Renal pelvis (tissue), 4 donors: ENCODE measurements around the gene PER1. TPM values are rescaled to one million over a fixed set of nuclear protein-coding genes. Genes with fewer than 3 reads are reported as not detected.

Source experiments
- DNase-seq: peaks from one replicate; pipeline ENCODE4 v3.0.0-alpha.2; 2013
- polyA plus RNA-seq, 3 donors: library from polyadenylated mRNA; unstranded; fragments of 120-200 nt; gene quantifications; one replicate each; pipeline ENCODE4 v1.2.1, GENCODE V29; 2013; ENCODE audit not compliant: insufficient read length in 3 of 3

Gene PER1
- polyA plus RNA-seq, 3 donors = 26.4 to 34.5 (median 33.3) TPM

DNA sequence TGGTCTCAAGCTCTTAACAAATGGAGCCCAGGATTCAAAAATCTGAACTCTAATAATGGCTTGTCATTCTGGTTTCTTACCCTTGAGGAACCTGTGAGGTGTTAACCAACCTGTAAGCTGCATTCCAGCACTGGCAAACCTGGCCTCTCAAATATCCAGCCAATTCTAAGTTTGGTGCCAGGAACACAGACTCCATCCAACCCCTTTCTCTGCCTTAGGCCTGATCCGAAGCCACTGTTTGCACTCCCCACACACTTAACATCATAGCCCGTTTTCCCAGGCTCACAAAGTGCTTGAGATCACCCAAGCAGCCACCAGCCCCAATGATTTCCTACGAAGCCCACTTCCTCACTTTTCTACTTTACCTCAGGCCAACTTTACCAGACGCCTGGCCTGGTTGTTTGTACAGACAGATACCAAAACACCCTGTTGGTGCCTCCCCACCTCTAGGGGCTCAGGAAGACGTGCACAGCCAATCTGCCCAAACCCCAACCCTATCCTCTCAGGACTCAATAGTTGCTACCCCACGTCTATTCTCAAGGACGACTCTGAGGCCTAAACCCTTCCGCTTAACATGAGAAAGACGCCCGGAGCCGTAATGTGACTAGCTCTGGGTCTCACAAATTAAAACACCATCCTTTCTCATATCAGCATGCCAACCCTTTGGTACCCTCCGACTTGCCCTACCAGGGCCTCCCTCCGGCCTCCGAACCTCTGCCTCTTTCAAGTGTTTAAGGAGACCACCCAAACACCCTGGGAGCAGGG lies 3.2 kb upstream of the PER1 start:
- no peak for DNase-seq

DNA sequence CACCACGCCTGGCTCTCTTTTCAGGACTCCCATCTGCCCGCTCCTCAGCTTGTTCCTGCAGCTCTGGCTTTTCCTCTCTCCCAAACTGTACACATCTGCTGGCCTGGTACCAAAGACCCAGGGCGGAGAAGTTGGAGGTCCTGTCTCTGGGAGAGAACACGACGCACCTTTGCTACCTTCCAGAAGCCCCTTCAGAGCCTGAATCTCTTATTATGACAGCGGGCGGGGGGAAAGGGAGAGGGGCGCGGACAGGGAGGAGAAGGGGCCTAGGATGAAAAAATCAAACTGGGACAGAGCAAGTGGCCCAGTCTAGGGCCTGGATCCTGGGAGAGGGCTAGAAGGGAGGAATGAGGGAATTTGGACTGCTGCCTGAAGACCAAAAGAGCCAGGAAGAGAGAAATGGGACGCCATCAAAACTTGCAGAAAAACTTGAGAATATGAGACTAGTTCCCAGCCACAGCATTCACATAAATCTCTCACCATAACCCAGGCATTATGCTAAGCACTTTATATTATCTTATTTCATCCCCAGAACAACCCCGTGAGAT lies 2.5 kb upstream of the PER1 start:
- DNase-seq = no peak

DNA sequence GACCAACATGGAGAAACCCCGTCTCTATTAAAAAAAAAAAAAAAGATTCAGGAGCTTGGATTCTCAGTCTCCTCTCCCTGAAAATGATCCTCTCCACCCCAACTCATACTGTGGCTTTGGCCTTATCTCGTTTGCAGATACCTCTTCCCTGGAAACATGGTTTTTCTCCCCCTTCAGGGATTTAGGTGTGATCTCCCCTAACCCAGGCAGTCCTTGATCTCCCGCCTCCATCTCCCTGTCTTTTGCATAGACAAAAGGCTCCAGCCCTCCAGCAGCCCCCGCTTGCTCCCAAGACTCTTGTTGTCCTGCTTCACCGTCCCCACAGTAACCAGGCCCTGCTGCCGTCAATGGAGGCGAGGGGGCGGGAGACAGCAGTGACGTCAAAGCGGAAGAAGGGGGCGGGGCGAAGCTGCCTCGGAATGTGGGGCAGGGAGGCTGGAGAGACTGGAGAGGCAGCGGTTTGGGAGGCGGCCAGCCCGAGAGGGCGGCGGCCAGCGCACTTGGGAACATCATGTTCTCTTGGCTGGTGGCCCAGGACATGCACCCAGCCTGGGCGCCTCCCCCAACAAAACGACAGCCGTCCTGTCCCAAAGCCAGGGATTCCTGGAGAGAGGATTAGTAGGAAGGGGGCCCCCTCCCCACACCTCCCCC lies 1.9 kb upstream of the PER1 start:
- peak; percentile 97 for DNase-seq

DNA sequence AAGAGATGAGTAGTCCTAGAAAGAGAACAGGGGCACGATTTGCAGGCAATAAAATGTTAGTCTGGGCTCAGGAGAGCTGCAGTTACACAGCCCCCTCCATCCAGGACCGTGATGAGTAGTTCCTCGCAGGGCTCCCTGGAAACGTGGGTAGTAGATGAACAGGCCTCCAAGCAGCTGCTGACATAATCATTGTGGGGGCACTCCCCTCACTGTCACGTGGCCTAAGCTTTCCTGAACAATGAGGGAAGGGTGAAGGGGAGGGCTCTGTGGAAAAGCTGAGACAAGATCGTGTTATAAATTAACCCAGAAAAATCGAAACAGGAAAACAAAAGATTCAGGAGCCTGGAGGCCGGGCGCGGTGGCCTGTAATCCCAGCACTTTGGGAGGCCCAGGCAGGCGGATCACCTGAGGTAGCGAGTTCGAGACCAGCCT lies 1.3 kb upstream of the PER1 start:
- no peak for DNase-seq

DNA sequence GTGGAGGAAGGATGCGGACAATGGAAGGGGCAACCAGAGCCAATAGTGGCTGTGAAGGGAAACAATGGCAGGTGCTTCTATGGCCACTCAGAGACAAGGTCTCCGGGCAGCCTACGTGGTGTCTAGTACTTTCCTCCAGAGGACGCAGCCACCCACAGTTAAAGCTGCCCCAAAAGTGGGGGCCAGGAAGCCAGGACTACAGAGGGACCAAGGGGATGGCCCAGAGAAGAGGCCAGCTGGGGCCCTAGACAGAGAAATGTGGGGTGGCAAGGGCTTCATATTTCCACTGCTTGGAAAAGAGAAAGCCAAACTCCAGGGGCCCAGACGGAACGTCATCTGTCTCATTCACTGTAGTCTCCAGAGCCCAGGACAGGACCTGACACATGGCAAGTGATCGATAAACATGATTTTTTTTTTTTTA lies 837 bp upstream of the PER1 start:
- no peak for DNase-seq

DNA sequence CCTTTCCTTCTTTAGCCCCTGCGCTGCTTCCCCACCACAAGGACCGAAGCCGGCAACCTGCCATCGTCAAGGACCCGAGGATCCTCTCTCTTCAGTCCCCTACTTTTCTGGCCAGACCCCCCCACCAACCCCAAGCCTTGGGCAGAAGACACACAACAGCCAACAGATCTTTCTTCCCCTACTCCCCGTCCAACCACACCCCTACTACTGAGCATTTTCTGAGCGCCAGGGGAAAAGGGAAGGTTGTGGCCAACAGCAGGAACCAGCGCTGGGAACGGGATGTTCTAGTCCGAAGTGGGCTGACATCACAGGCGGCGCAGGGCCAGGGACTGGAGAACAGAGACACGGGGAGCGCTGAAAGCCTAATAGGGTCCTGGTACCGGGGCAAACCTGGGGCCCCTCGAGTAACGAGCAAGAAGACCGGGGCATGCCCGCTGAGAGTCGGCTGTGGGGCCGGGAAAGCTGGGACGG lies 528 bp downstream of the PER1 start:
- DNase-seq = no peak

DNA sequence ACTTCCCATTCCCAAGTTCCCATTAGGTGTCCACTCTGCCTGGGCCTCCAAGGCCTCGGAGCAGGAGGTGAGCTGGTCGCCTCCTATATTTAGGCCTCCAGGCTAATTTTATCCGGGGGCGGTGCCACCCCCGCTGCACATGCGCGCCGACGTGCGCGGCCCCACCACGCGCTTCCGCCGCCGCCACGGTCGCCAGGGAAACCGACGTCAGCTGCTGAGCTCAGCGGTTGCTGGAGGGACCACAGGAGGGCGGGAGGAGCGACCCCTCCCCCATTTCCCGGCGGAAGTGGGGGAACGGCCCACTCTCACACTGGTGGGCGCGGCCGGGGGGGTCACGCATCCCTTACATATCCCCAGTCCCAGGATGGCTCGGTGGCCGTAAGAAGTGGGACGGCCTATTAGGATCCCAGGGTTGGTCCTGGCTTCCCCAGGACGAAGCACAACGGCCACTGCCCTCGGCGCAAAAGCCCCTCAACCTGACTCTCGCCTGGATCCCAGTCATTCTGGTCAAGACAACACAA lies 1.0 kb downstream of the PER1 start:
- peak; percentile 92 for DNase-seq

DNA sequence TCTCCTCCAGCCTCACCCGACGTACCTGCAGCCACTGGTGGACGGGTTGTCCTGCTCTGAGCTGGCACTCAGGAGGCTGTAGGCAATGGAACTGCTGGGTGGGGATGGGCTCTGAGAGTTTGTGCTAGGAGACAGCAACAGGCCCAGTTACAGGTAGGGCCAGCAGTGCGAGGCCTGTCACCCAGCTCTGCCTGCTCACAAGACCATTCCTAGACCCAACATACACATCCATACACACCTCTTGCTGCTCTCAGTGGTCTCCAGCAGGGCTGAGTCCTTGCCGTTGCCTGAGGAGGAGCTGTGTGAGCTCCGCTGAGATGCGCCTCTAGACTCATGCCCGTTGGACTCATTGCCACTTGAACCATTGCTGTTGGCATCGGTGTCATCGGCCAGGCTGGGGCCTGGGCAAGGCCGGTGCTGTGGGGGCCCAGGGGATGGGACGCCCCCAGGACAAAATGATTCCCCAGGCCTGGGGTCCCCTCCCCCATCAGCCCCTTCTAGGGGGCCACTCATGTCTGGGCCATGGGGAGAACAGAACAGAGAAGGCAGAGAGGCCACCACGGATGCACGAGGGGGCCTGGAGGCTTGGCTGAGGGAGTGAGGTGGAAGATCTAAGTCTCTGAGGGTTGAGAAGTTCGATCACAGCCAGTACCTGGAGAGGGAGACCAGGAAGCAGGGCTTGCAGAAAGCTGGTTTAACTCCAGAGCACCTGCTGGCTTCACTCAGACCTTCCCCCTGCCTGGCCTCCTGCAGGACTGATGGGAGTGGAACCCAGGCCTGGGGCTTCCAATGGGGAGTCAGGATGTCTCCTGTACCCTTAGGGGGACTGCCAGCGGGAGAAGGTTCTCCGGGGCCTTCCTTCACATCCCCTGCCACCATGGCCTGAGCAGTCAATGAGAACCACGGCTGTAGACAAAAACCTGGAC lies 1.7 kb downstream of the PER1 start:
- DNase-seq = no peak

DNA sequence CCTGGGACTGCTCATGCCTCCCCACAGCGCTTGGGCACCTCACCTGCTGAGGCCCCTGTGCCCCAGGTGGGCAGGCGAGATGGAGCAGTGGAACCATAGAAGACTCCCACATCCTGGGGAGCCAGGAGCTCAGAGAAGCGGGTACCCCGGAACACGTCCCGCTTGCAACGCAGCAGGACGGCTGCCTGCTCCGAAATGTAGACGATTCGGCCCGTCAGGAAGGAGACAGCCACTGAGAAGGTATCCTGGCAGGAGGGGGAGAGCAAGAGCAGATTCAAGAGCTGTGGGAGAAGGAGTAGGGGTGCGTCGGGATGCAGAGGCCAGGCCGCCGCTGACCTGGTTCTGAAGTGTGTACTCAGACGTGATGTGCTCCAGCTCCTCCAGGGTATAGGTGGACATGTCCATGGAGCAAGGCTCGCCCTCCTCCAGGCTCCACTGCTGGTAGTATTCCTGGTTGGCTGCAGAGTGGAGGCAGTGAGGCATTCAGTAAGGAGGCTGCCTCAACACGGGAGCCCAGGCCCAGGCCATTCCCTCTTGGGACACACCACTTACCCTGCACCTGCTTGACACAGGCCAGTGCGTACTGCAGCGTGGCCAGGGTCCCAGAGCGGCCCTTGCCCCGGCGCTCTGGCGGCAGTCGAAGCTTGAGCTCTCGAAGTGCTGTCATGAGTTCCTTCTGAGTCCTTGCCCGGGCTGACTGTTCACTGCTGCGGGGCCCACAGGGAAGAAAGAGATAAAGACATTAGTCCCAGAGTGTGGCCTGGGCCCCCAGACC lies 2.6 kb downstream of the PER1 start:
- no peak for DNase-seq

DNA sequence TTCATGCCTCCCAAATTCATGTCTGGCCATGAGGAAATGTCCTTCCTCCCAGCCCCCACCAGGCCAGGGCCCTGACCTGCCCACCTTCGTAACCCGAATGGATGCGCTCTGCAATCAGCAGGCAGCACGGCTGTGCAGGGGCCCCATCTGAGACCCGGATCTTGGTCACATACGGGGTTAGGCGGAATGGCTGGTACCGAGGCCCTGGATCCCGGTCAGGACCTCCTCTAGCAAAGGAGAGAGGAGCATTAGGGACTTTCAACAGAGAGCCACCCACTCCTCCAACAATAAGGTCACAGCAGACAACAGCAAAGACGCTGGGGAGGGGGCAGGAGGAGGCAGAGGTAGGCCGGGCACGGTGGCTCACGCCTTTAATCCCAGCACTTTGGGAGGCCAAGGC lies 3.6 kb downstream of the PER1 start:
- DNase-seq = no peak

DNA sequence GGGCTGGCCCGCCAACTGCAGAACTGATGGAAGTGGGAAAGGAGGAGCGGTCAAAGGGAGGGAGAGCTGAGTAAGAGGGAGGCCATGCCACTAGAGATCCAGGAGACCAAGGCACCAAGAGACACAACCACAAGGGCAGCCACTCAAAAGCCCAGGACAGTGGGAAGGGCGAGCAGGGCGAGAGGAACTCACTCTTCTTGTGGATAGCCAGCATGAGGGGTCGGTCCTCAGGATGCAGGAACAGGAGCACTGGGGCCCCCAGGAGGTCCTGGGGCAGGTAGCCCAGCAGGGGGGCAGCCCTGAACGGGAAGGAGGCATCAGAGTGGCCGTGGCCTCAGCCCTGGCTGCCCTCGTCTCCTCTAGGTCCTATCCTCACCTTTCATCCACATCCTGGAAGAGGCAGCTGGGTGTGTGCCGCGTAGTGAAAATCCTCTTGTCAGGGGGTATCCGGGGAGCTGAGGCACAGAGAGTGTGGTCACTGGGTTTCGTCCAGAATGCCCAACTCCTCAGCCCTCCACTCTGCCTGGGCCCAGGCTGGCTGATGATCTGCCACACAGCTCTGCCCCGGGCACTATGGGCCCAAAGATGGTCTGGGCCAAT lies 4.3 kb downstream of the PER1 start:
- DNase-seq = no peak

DNA sequence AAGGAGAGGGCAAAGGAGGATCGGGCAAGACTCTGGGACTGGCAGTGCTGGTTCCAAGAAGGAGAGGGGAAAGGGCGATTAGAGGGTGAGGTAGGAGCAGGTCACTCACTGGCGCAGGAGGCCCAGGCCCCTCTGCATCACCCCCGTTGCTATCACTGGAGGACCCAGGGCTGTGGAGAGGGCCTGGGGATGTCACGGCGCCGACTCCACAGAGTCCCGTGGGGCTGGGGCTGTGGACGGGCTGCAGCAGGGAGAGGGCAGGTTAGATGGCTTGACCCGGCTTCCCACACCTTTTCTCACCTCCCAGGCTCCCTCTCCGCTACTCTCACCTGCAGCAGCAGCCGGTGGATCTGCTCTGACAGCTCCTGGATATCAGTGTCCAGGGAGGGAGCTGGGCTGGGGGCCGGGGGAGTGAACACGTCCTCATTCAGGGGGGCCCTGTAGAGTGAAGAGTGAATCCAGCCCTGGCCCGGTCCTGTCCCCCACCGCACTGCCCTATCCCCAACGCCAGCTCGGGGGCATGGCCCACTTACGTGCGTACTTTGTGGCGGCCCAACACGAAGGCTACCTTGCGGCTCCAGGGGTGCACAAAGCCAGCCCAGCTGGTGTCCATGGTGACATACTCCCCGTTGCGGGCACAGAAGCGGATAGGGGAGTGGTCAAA lies 4.9 kb downstream of the PER1 start:
- no peak for DNase-seq

DNA sequence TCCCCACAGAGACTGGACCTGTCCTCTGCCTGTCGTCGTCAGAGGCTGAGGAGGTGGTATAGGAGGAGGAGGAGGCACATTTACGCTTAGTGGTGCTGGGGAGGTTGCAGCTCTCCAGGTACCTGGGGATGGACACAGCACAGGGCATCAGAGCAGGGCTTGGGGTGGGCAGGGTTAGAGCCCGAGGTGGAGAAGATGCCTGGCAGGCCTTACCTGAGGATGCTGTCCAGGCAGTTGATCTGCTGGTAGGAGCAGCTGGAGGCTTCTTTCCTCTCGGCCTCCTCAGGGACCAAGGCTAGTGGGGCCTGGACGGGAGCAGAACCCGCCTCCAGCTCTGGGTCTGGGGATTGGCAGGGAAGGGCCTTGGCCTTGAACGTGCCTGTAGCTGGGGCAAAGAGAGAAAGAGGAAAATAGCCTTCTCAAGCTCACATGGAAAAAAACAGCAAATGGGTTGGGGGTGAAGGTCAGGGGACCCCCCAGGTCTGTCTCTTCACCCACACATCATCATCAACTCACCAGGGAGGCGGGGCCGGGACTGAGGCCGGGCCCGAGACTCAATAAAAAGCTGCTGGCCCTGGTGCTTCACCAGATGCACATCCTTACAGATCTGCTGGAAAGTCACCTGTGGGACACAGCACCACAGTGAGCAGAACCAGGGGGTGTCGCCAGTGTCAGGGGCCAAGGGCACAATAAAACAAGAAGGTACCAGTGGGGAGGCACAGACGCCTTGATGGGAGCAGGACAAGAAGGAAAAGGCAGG lies 5.6 kb downstream of the PER1 start:
- DNase-seq = no peak

DNA sequence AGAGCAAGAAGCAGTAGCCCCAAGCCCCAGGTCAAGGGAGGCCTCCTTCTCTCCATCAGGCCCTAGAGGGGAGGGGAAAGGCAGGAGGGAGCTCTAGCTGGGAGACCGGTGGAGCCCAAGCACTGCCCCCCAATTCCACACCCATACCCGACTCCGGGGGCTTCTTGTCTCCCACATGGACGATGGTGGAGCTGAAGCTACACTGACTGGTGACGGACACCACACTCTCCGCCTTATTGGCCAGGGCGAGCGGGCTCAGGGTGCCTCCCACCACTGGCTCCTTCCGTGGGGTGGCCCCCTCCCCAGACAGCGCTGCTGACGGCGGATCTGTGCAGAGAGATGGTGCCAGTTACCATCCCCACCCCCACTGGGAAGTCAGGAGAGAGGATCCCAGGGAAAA lies 6.4 kb downstream of the PER1 start:
- DNase-seq = no peak

DNA sequence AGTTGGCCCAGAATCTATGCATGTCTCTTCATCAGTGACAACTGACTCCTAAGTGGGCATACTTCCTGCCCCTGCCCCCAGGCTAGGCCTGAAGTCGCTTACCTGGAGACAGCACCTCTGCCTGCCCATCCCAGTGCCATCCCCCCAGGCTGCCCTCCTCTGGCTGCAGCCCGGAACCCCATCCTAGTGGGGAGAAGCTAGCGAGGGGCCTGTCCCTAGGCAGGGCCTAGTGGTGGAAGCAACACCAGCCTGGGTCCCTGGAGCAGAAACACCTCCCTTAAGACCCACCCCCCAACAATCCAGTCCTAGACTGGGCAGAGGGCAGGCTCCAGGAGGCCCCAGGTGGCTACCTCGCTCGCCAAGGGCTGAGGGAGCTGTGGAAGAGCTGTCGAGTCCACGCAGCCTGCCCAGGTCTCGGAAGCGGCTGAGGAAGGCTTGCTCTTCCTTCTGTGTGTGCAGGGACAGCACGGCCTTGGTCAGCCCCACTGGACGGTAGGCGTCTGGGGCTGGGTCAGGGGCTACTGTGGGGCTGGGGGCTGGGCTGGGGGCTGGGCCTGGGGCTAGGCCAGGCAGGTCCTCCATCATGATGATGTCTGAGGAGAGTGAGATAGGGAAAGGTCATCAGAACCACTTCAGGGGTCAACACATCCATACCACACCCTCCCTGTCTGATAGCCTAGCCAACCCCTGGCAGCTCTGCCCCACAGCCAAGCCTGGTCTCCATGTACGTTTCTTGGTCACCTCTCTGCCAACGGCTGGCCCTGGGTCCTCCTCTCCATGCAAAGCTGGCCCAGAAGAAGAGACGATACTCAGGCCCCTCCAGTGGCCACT lies 7.6 kb downstream of the PER1 start:
- DNase-seq = no peak

DNA sequence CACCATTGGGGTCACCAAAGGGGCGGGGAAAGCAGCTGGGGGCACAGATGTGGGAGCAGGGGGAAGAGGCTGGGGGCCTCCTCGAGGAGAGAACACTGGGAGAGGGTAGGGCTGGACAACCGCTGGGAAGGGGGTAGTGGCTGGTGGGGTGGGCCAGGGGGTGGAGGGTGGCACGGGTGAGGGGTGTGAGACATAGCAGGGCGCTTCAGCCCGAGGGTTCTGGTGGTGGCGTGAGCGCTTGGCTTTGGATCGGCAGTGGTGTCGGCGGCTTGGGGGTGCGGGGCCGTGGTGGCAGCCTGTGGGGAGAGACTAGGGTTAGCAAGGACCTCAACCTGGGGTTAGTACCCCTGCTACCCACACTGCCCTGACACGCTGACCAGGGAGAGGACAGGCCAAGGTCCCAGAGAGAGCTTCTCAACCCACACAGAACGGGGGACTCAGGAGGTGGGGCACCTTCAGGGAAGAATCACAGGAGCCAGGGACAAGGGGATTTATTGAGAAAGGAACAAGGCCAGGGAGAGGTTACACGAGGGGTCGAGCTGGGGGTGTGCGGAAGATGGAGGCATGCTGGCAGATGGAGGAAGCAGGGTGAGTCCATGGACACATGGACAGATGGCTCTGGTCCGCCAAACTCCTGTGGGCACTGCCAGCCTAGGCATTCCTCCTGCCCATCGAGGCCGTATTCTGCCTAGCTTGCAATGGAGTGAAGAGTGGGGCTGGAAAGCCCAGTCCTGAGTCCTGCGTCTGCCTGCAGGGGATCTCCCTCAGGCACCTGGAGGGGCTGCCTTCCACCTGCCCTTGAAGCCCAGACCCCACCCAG lies 8.4 kb downstream of the PER1 start:
- DNase-seq = no peak

DNA sequence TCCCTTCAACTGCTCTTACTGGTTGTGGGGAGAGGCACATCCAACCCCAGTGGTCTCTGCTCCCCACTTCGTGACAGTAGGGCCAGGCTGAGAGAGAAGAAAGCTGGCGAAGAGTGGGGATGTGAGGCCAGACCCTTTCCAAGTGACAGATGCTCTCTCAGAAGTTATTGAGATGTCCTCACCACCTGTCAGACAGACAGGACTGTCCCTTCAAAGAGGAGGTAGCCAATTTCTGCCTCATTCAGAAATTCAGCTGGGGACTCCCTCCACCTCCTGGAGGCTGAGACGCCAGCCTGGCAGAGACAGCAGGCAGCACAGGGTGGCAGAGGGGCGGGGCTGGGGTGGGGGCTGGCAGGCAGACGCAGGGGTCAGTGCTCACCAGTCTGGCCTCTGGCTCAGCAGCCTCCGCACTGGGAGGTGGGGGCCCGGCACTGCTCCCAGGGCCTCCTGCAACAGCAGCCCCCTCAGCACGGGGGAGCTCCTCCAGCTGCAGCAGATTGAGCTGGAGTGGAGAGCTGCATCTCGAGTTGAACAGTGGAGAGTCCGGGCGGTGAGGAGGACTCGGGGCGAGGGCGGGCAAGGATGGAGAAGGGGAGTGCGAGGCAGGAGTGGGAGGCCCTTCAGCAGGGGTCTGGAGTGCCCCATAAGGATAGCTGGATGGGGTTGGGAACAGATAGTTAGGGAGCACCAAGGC lies 9.2 kb downstream of the PER1 start:
- DNase-seq = no peak
